Activated CD4-positive, CD25-positive, alpha-beta regulatory T cell treated with anti-CD3 and anti-CD28 coated beads, Interleukin-2, amount 50 U/mL, for 72 hours (primary cell): ENCODE data around the gene HPX.

Experiments
- DNase-seq: peaks from one replicate; pipeline ENCODE4 v3.0.0; 2021

Gene HPX

DNA sequence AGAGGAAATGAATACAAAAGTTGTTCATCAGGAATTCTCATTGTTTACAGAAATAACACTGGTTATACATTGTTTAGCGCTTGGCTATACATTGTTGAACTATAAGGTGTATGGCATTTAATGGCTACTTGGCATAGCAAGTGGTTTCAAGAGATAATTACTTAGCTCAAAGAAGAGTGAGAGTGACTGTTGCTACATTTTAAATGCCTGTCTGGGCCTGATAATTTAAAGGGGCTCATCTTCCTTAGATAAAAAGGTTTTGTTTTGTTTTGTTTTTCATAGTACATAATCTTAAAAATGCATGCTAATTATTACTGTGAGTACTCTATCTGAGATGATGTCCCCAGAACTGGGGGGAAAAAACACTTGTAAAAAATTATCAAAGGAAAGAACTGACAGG lies 52.0 kb downstream of the HPX start:
- no peak for DNase-seq

- no peak for DNase-seq
Observed at GRCh38 chr11:6387811-6388599, 52.8 kb downstream of the HPX start.

DNA sequence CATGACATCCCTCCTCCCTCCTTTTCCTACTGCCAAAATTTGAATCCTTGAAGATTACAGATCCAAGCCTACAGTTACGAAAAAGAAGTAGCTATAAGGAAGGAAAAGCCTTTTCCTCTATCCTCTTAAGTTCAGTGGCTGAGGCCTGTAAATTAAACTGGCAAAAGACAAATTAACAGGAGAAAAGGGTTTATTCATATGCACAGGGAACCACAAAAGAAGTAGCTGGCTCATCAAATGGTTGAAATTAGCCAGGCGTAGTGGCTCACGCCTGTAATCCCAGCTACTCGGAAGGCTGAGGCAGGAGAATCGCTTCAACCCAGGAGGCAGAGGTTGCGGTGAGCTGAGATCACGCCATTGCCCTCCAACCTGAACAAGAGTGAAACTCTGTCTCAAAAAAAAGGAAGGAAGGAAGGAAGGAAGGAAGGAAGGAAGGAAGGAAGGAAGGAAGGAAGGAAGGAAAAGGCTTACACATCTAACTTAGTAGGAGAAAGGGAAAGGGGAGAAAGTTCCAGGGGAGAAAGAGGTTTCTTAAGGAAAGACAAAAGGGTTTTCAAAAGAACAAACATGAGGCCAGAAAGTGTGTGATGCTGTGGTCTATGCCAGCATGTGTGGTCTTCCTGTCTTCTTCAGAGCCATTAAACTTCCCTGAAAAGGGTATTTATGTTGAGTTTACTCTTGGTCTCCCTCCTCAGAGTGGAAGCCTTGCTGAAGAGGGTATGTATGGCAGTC lies 55.6 kb downstream of the HPX start:
- DNase-seq = no peak
